ENCODE measurements around the gene RHEB. TPM values are rescaled to one million over a fixed set of nuclear protein-coding genes. Genes with fewer than 3 reads are reported as not detected.

Gene RHEB
- total and polyA plus RNA-seq, 8 donors = 18.5 to 141 (median 84.2) TPM

DNA sequence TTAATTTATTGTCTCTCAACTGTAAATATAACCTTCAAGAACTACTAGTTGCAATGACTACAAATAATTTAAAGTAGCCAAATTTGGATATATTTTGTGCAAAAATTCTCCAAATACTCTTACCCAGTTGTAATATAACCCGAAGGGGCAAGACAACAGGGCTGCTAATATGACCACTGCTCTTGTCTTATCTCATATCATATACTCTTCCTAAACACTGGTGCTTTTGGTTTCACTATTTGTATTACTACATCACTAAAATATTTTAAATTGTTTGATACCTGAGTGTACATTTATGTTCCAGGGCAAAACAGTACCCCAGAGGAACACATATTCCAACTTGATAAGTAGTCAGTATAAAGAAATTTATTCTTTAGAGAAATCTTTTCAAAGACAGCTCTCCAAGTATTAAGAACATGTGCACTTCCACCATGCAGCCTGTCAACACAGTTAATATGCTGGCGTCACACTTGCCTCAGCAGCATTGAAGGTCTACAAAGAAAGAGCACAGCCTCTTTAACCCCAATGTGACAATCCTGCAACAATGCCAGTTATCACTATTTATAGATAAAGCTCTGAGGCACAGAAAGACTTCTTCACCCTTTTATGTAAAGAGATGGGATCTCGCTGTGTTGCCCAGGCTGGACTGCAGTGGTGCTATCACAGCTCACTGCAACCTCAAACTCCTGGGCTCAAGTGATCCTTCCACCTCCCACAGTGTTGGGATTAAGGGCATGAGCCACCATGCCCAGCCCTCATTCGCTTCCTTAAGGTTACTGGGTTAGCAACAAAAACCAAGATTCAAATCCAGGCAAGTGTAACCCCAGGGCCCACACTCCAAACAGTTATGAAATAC, 37.8 kb downstream of the RHEB start:
- Histone ChIP-seq H3K4me1 (peaks cover 0 to 51% (median 24%) of the 10 kb centered on the region in 4 donors), H3K27ac (peak overlapping the region in 1 of 5 donors; percentile 52), H3K27me3 (no peaks in the 10 kb centered on the region), H3K4me3 (no peak overlapping the region), H3K9me3 (no peaks in the 10 kb centered on the region), H3K36me3 (peaks cover 18 to 67% (median 58%) of the 10 kb centered on the region in 4 donors)
- no peak for DNase-seq
- intact Hi-C loops (cut with DNase I; ENCODE audit: low total_unique reads) = no loop called here
- TF ChIP-seq EP300 (IDR thresholded peaks at IDR 0.05) = no peak
- TF ChIP-seq, protein P1, sequence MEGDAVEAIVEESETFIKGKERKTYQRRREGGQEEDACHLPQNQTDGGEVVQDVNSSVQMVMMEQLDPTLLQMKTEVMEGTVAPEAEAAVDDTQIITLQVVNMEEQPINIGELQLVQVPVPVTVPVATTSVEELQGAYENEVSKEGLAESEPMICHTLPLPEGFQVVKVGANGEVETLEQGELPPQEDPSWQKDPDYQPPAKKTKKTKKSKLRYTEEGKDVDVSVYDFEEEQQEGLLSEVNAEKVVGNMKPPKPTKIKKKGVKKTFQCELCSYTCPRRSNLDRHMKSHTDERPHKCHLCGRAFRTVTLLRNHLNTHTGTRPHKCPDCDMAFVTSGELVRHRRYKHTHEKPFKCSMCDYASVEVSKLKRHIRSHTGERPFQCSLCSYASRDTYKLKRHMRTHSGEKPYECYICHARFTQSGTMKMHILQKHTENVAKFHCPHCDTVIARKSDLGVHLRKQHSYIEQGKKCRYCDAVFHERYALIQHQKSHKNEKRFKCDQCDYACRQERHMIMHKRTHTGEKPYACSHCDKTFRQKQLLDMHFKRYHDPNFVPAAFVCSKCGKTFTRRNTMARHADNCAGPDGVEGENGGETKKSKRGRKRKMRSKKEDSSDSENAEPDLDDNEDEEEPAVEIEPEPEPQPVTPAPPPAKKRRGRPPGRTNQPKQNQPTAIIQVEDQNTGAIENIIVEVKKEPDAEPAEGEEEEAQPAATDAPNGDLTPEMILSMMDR (IDR thresholded peaks at IDR 0.05) = no peak
- TF ChIP-seq POLR2AphosphoS5 (IDR thresholded peaks at IDR 0.05) = no peak
- no peak for TF ChIP-seq POLR2A (IDR thresholded peaks at IDR 0.05)
- 82 to 96% (median 89%) methylated on average over 4 of the region's 4 CpGs for WGBS, 5 donors

DNA sequence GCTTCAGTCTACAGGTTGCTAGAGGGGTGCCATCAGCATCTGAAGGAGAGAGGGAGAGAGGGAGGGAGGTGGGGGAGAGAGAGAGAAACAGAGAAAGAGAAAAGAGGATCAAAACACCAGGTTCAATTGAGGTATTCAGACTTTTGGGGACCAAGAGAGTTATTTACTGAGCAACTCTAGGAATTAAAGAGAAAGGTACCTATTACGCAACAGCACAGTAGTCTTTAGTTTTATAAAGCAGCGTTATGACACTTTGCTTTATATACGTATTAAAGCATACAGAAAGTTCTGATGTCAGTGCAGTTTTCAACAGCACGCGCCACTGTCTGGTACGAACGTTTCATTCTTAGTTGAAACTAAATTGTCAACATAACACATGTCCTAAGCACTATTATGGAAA, 41.8 kb downstream of the RHEB start:
- no peak for TF ChIP-seq POLR2A (IDR thresholded peaks at IDR 0.05)
- TF ChIP-seq, protein P1 (IDR thresholded peaks at IDR 0.05) = no peak
- no peak for TF ChIP-seq EP300 (IDR thresholded peaks at IDR 0.05)
- TF ChIP-seq POLR2AphosphoS5 (IDR thresholded peaks at IDR 0.05) = no peak
- Histone ChIP-seq H3K4me1 (peaks cover 0 to 20% (median 7%) of the 10 kb centered on the region in 4 donors), H3K27ac (peak overlapping the region in 1 of 5 donors; percentile 52), H3K36me3 (peaks cover 13 to 42% (median 38%) of the 10 kb centered on the region in 4 donors), H3K27me3 (no peaks in the 10 kb centered on the region), H3K4me3 (no peak overlapping the region), H3K9me3 (no peaks in the 10 kb centered on the region)
- DNase-seq = no peak
- 87 to 96% (median 94%) methylated on average over 7 of the region's 7 CpGs for WGBS, 5 donors
- intact Hi-C loops (cut with DNase I; ENCODE audit: low total_unique reads) = no loop called here

DNA sequence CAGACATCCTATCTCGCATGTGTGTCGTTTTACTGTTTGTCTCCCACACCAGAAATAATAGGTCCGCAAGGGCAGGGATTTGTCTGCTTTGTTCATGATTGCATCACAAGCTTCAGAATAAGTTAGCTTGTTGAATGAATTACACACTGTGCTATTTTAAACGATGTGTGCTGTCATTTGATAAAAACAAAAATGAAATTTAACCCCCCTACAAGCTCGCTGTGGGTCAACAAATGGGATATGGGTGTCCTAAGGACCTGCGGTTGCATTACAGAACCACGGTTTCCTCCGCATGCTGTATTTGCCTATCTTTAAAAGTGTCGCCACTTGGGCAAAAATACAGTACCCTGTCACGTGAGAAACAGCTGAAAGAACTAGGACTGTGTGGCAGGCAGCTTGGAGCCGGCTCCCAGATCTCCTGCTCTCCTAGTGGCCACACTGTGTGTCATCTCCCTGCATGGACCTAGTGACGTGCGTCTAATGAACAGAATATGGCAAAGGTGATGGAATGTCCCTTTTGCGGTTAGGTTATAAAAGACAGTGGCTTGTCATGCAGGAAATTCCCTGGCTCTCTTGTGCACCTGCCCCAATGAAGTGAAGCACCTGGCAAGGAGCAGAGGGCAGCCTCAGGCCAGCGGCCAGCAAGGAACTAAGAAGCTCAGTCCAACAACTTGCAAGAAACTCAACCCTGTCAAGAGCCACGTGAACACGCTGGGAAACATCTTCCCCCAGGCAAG, 46.9 kb downstream of the RHEB start:
- WGBS, 5 donors = 85 to 92% (median 89%) methylated on average over 17 of the region's 17 CpGs
- Histone ChIP-seq H3K27me3 (no peaks in the 10 kb centered on the region), H3K4me3 (no peak overlapping the region), H3K9me3 (no peaks in the 10 kb centered on the region), H3K4me1 (peaks cover 0 to 41% (median 4%) of the 10 kb centered on the region in 4 donors), H3K36me3 (peaks cover 26 to 66% (median 57%) of the 10 kb centered on the region in 4 donors), H3K27ac (peak overlapping the region in 1 of 5 donors; percentile 33)
- TF ChIP-seq POLR2A (IDR thresholded peaks at IDR 0.05) (no peak), EP300 (IDR thresholded peaks at IDR 0.05) (no peak), POLR2AphosphoS5 (IDR thresholded peaks at IDR 0.05) (no peak)
- TF ChIP-seq, protein P1 (IDR thresholded peaks at IDR 0.05) = no peak
- DNase-seq = no peak
- intact Hi-C loops (cut with DNase I; ENCODE audit: low total_unique reads) = no loop called here

DNA sequence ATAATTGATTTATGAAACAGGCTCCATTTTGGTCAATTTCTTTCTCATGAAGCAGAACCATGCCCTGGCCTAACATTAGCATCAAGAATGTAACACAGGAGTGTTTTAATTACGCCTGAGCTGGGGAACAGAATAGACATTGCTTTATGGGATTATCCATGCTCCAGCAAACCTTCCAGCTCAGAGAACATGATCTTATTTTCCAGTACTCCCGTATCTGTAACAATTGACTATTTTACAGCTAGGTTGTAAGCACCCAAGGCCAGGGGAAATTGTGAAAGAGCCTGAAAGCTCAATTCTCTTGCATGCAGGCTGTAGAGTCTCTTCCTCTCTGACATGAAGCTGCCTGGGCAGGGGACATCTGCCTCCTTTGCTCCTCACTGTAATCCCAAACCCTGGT, 49.0 kb downstream of the RHEB start:
- intact Hi-C loops (cut with DNase I; ENCODE audit: low total_unique reads) = no loop called here
- peaks cover 0 to 37% (median 4%) of the 10 kb centered on the region in 4 donors for H3K4me1 ChIP-seq
- no peaks in the 10 kb centered on the region for H3K9me3 ChIP-seq
- H3K4me3 ChIP-seq = no peak overlapping the region
- DNase-seq = no peak
- peaks cover 25 to 73% (median 69%) of the 10 kb centered on the region in 4 donors for H3K36me3 ChIP-seq
- TF ChIP-seq POLR2A (IDR thresholded peaks at IDR 0.05) (no peak), POLR2AphosphoS5 (IDR thresholded peaks at IDR 0.05) (no peak), EP300 (IDR thresholded peaks at IDR 0.05) (no peak)
- TF ChIP-seq, protein P1 (IDR thresholded peaks at IDR 0.05) = no peak
- no peak overlapping the region for H3K27ac ChIP-seq
- WGBS, 5 donors = 83 to 96% (median 94%) methylated on average over 2 of the region's 2 CpGs
- H3K27me3 ChIP-seq = no peaks in the 10 kb centered on the region

Measured in stomach (tissue), 9 donors.